ENCODE measurements around the gene TAS1R3. TPM values are rescaled to one million over a fixed set of nuclear protein-coding genes. Genes with fewer than 3 reads are reported as not detected.
A peak's percentile ranks its signal among the peaks of the same experiment; 100 is the strongest.
"Not testable (repeated sequence)": the region's sequence is repeated elsewhere in the genome, so short reads cannot be mapped to it uniquely, and the experiment has no call there.

Gene TAS1R3
- total and polyA plus RNA-seq, 5 donors = 0.33 to 0.66 (median 0.41) TPM

- H3K4me1 ChIP-seq (ENCODE audit: control insufficient read depth, insufficient read depth, low read length) = peaks cover 4% of the 10 kb centered on the region
- 48% methylated on average over 28 of the region's 28 CpGs for WGBS
- no peaks in the 10 kb centered on the region for H3K9me3 ChIP-seq (ENCODE audit: control insufficient read depth, low read length)
- peak overlapping the region; percentile 19 for H3K27ac ChIP-seq (ENCODE audit: low read length)
- H3K27me3 ChIP-seq (ENCODE audit: control insufficient read depth, insufficient read depth) = no peaks in the 10 kb centered on the region
- intact Hi-C loops (cut with DNase I) = no loop called here
- DNase-seq (peak; percentile 50 to 85 (median 77)), ATAC-seq (peak; percentile 4 to 5)
- no peak overlapping the region for H3K4me3 ChIP-seq (ENCODE audit: low read length)
Observed at GRCh38 chr1:1359664-1360468, 28.8 kb downstream of the TAS1R3 start.

- 68% methylated on average over 20 of the region's 20 CpGs for WGBS
- Histone ChIP-seq H3K4me1 (ENCODE audit: control insufficient read depth, insufficient read depth, low read length) (peaks cover 4% of the 10 kb centered on the region), H3K4me3 (ENCODE audit: low read length) (no peak overlapping the region), H3K27ac (ENCODE audit: low read length) (no peak overlapping the region), H3K9me3 (ENCODE audit: control insufficient read depth, low read length) (no peaks in the 10 kb centered on the region), H3K27me3 (ENCODE audit: control insufficient read depth, insufficient read depth) (no peaks in the 10 kb centered on the region)
- intact Hi-C loops (cut with DNase I) = no loop called here
- DNase-seq = peak; percentile 80 to 90 (median 90)
- ATAC-seq = peak; percentile 39 to 55
Observed at GRCh38 chr1:1360506-1361169, 29.6 kb downstream of the TAS1R3 start.

GRCh38 chr1:1361233-1361981 is 30.3 kb downstream of the TAS1R3 start:
- Histone ChIP-seq H3K4me3 (ENCODE audit: low read length) (no peak overlapping the region), H3K27ac (ENCODE audit: low read length) (no peak overlapping the region), H3K9me3 (ENCODE audit: control insufficient read depth, low read length) (no peaks in the 10 kb centered on the region), H3K27me3 (ENCODE audit: control insufficient read depth, insufficient read depth) (no peaks in the 10 kb centered on the region), H3K4me1 (ENCODE audit: control insufficient read depth, insufficient read depth, low read length) (peaks cover 4% of the 10 kb centered on the region)
- intact Hi-C loops (cut with DNase I) = no loop called here
- DNase-seq = peak; percentile 26 to 55 (median 53)
- 75% methylated on average over 35 of the region's 35 CpGs for WGBS
- ATAC-seq = no peak

DNA sequence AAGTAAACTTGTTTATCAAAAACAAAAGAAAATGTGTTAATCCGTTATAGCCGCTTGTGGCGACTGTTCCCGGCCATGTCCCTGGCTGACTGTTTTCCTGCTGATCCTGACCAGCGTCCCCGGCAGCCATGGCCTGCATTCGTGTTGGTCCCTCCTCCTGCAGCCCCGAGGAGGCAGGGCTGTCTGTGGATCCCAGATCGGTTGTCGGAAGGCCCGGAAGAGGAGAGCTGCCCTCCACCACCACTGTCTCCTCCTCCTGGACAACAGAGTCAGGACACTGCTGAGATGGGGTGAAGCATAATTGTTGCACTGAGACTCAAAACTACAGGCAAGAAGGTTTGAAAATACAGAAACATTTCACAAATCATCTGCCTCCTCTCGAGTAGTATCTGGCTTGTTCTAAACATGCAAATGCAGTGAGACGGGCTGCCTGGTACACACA is 30.9 kb downstream of the TAS1R3 start:
- Histone ChIP-seq H3K9me3 (ENCODE audit: control insufficient read depth, low read length) (no peaks in the 10 kb centered on the region), H3K27me3 (ENCODE audit: control insufficient read depth, insufficient read depth) (no peaks in the 10 kb centered on the region), H3K4me3 (ENCODE audit: low read length) (no peak overlapping the region), H3K27ac (ENCODE audit: low read length) (peak overlapping the region; percentile 4), H3K4me1 (ENCODE audit: control insufficient read depth, insufficient read depth, low read length) (peaks cover 4% of the 10 kb centered on the region)
- ATAC-seq = peak in 1 of 2 donors; percentile 35
- WGBS = 16% methylated on average over 13 of the region's 13 CpGs
- intact Hi-C loops (cut with DNase I) = no loop called here
- DNase-seq = peak; percentile 72 to 88 (median 81)

DNA sequence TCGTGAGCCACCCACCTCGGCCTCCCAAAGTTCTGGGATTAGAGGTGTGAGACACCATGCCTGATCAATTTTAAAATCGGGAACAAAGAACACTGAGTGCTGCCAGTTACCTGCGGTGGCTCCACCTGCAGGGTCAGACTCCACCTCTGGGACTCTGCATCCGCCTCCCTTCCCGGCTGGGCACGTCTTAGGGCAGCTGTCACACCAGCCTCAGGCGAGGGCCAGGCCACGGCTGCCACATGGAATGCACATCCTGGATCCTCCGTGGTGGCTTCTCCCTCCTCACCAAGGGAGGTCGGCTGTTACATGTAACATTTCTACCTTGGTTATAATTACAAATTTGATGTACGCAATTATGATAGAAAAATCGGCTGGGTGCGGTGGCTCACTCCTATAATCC is 33.2 kb downstream of the TAS1R3 start:
- 82% methylated on average over 14 of the region's 14 CpGs for WGBS
- no peaks in the 10 kb centered on the region for H3K9me3 ChIP-seq (ENCODE audit: control insufficient read depth, low read length)
- no peak overlapping the region for H3K27ac ChIP-seq (ENCODE audit: low read length)
- peaks cover 4% of the 10 kb centered on the region for H3K4me1 ChIP-seq (ENCODE audit: control insufficient read depth, insufficient read depth, low read length)
- no peak for ATAC-seq
- peak in 2 of 3 donors; percentile 38 to 46 for DNase-seq
- H3K4me3 ChIP-seq (ENCODE audit: low read length) = no peak overlapping the region
- no peaks in the 10 kb centered on the region for H3K27me3 ChIP-seq (ENCODE audit: control insufficient read depth, insufficient read depth)
- intact Hi-C loops (cut with DNase I) = no loop called here

DNA sequence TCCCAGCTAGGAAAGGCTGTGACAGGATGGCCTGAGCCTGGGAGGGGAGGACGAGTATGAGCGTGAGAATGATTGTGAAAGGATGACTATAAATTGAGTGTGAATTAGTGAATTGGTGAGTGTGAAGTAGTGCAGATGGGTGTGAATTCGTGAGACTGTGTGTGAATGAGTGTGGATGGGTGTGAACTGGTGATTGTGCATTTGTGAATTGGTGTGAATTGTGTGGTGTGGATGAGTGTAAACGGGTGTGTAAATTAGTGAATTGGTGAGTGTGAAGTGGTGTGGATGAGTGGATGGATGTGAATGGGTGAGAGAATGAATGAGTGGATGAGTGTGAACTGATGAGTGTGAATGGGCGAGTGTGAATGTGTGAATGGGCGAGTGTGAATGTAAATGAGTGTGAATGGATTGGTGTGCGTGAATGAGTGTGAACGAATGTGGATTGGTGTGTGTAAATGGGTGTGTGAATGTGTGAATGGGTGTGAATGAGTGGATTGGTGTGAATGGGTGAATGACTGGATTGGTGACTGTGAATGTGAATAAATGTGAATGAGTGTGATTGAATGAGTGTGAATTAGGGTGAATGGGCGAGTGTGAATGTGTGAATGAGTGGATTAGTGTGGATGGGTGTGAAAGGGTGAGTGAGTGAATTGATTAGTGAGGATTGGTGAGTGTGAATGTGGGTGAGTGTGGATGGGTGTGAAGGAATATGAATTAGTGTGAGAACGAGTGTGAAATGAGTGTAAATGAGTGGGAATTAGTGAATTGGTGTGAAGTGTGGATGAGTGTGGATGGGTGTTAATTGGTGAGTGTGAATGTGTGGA is 35.0 kb downstream of the TAS1R3 start:
- DNase-seq = peak in 1 of 3 donors; percentile 15
- H3K4me3 ChIP-seq (ENCODE audit: low read length) = no peak overlapping the region
- H3K9me3 ChIP-seq (ENCODE audit: control insufficient read depth, low read length) = no peaks in the 10 kb centered on the region
- ATAC-seq = no peak
- intact Hi-C loops (cut with DNase I) = no loop called here
- H3K4me1 ChIP-seq (ENCODE audit: control insufficient read depth, insufficient read depth, low read length) = no peaks in the 10 kb centered on the region
- no peaks in the 10 kb centered on the region for H3K27me3 ChIP-seq (ENCODE audit: control insufficient read depth, insufficient read depth)
- no peak overlapping the region for H3K27ac ChIP-seq (ENCODE audit: low read length)
- 83% methylated on average over 10 of the region's 10 CpGs for WGBS

GRCh38 chr1:1366699-1367066 is 35.6 kb downstream of the TAS1R3 start:
- 97% methylated on average over 3 of the region's 3 CpGs for WGBS
- DNase-seq (no peak), ATAC-seq (no peak)
- Histone ChIP-seq H3K27me3 (ENCODE audit: control insufficient read depth, insufficient read depth) (no peaks in the 10 kb centered on the region), H3K4me3 (ENCODE audit: low read length) (no peak overlapping the region), H3K4me1 (ENCODE audit: control insufficient read depth, insufficient read depth, low read length) (no peaks in the 10 kb centered on the region), H3K9me3 (ENCODE audit: control insufficient read depth, low read length) (no peaks in the 10 kb centered on the region), H3K27ac (ENCODE audit: low read length) (no peak overlapping the region)
- intact Hi-C loops (cut with DNase I) = no loop called here

- ATAC-seq (no peak), DNase-seq (no peak)
- Histone ChIP-seq H3K9me3 (ENCODE audit: control insufficient read depth, low read length) (no peaks in the 10 kb centered on the region), H3K27me3 (ENCODE audit: control insufficient read depth, insufficient read depth) (no peaks in the 10 kb centered on the region), H3K4me1 (ENCODE audit: control insufficient read depth, insufficient read depth, low read length) (peaks cover 2% of the 10 kb centered on the region), H3K4me3 (ENCODE audit: low read length) (no peak overlapping the region), H3K27ac (ENCODE audit: low read length) (no peak overlapping the region)
- WGBS = 96% methylated on average over 5 of the region's 5 CpGs
- intact Hi-C loops (cut with DNase I) = no loop called here
Observed at GRCh38 chr1:1367315-1367714, 36.2 kb downstream of the TAS1R3 start.

DNA sequence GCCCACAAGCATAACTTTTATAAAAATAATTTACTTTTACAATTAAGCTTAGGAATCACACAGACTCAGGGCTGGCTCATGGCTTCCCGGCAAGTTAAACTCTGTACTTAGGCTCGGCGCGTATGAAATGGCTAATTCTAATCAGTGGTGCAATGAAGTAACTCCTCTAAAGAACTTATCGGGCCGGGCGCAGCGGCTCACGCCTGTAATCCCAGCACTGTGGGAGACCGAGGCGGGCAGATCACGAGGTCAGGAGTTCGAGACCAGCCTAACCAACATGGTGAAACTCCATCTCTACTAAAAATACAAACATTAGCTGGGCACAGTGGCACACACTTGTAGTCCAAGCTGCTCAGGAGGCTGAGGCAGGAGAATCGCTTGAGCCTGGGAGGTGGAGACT is 39.0 kb downstream of the TAS1R3 start:
- intact Hi-C loops (cut with DNase I); H3K27me3 ChIP-seq (ENCODE audit: control insufficient read depth, insufficient read depth); H3K4me1 ChIP-seq (ENCODE audit: control insufficient read depth, insufficient read depth, low read length); H3K9me3 ChIP-seq (ENCODE audit: control insufficient read depth, low read length); ATAC-seq; H3K4me3 ChIP-seq (ENCODE audit: low read length); H3K27ac ChIP-seq (ENCODE audit: low read length): not testable (repeated sequence)
- DNase-seq = peak in 1 of 3 donors; percentile 14
- WGBS = 93% methylated on average over 14 of the region's 14 CpGs

DNA sequence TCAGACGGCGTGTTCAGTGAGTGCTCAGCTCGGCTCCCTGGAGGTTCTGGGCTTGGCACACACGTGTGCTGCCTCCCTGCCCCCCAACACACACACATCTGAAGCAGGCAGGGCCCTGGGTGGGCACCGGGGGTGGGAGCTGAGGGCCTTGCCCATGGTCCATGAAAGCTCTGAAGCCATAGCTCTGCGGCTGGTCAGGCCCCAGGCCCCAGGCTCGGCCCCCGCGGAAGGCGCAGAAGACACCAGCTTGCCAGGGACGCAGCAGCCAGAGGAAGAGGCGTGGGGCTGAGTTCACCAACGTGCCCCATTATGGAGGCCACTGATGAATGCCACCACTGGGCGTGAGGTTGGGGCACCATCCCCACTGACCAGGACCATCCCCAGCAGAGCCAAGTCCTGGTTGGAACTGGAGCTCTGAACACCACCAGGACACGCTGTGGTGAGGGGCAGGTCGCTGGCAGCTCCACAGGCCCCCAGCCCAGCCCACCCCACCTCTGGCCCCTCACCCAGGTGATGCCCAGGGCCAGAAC is 39.8 kb downstream of the TAS1R3 start:
- intact Hi-C loops (cut with DNase I) = no loop called here
- Histone ChIP-seq H3K27ac (ENCODE audit: low read length) (no peak overlapping the region), H3K27me3 (ENCODE audit: control insufficient read depth, insufficient read depth) (no peaks in the 10 kb centered on the region), H3K4me3 (ENCODE audit: low read length) (no peak overlapping the region), H3K4me1 (ENCODE audit: control insufficient read depth, insufficient read depth, low read length) (peaks cover 2% of the 10 kb centered on the region), H3K9me3 (ENCODE audit: control insufficient read depth, low read length) (no peaks in the 10 kb centered on the region)
- WGBS = 81% methylated on average over 16 of the region's 16 CpGs
- no peak for ATAC-seq
- DNase-seq = peak in 1 of 3 donors; percentile 56

Measured in right cardiac atrium (tissue), 5 donors.